K562 (cell line): ENCODE results near the gene BCO1.

Experiments
- EP300 ChIP-seq: IDR thresholded peaks from 2 replicates; pipeline ENCODE4 v1.6.1; 2012; ENCODE audit warnings: low read length, improper control_type of control experiment
- KLF16 ChIP-seq: IDR thresholded peaks from 2 replicates; pipeline ENCODE4 v1.6.1; 2016; ENCODE audit warnings: antibody characterized with exemption
- PHF20 ChIP-seq: fragments of 450-650 bp; IDR thresholded peaks from 2 replicates; pipeline ENCODE4 v1.6.1; 2018; ENCODE audit not compliant: partially characterized antibody
- POLR2AphosphoS5 ChIP-seq: IDR thresholded peaks from 2 replicates; pipeline ENCODE4 v1.6.1; 2011; ENCODE audit warnings: mild to moderate bottlenecking, low read depth, low read length, moderate library complexity; ENCODE audit not compliant: control insufficient read depth, insufficient read depth
- SMARCA4 ChIP-seq: fragments of 450-650 bp; IDR thresholded peaks from 2 replicates; pipeline ENCODE4 v1.6.1; 2016
- TCF7L2 ChIP-seq: fragments of 150-350 bp; IDR thresholded peaks from 2 replicates; pipeline ENCODE4 v1.6.1; 2016; ENCODE audit warnings: low read depth, mild to moderate bottlenecking, low read length, moderate library complexity
- ZNF586 ChIP-seq: fragments of 450-650 bp; formaldehyde crosslinking; conservative IDR thresholded peaks from 2 replicates; pipeline ENCODE4 v1.4.0; 2020; ENCODE audit warnings: mild to moderate bottlenecking, moderate library complexity
- TF ChIP-seq, protein P1 (sequence below): sonication (generic); formaldehyde crosslinking; IDR thresholded peaks from 2 replicates; pipeline ENCODE4 v1.8.1; 2022; ENCODE audit warnings: missing genetic modification reagents
- TF ChIP-seq, protein P2 (sequence below): sonication (generic); formaldehyde crosslinking; IDR thresholded peaks from 2 replicates; pipeline ENCODE4 v1.9.0; 2022; ENCODE audit warnings: mild to moderate bottlenecking, missing genetic modification reagents
- TF ChIP-seq, protein P3 (sequence below), 2 experiments: fragments of 450-650 bp in 1 of 2; sonication (generic) in 1 of 2; formaldehyde crosslinking in 1 of 2; IDR thresholded peaks in 1 of 2; conservative IDR thresholded peaks in 1 of 2; 2 replicates each; pipeline versions ENCODE4 v1.6.1 to v1.8.1; 2016 to 2023; ENCODE audit warnings: mild to moderate bottlenecking in 2 of 2, moderate library complexity in 2 of 2, inconsistent platforms in 1 of 2, missing genetic modification reagents in 1 of 2

DNA sequence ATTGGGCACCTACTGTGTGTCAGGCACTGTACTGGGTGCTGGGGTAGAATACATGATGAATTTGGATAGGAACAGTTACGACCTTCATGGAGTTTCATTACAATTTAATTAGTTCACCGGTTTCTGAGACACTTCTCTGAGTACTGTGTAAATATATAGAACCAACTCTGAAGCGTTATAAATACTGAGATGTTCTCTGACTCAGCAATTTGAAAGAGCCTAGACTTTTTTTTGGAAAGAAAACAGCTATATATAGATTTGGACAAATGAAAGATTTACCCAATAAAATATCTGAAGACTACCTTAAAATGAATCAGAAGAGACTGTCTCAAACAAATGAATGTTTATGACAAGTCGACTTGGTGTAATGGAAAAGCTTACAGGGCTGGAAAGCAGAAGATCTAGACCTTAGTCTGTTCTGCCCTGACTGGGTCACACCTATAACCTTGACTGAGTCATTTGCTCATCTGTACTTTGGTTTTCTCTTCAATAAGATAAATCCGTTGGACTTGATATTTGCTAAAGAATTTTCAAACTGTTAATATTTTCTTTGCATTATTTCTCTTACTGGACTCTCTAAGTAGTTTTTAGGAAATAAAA, 71.7 kb downstream of the BCO1 start:
- TF ChIP-seq, protein P1, sequence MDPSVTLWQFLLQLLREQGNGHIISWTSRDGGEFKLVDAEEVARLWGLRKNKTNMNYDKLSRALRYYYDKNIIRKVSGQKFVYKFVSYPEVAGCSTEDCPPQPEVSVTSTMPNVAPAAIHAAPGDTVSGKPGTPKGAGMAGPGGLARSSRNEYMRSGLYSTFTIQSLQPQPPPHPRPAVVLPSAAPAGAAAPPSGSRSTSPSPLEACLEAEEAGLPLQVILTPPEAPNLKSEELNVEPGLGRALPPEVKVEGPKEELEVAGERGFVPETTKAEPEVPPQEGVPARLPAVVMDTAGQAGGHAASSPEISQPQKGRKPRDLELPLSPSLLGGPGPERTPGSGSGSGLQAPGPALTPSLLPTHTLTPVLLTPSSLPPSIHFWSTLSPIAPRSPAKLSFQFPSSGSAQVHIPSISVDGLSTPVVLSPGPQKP, result no peak
- TF ChIP-seq TCF7L2, result no peak
- TF ChIP-seq, protein P2, sequence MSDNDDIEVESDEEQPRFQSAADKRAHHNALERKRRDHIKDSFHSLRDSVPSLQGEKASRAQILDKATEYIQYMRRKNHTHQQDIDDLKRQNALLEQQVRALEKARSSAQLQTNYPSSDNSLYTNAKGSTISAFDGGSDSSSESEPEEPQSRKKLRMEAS (CRISPR knock-in tag), result no peak
- TF ChIP-seq EP300, result no peak
- TF ChIP-seq KLF16, result no peak
- TF ChIP-seq, protein P3, sequence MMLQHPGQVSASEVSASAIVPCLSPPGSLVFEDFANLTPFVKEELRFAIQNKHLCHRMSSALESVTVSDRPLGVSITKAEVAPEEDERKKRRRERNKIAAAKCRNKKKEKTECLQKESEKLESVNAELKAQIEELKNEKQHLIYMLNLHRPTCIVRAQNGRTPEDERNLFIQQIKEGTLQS (IDR thresholded peaks at IDR 0.05), result no peak
- TF ChIP-seq, protein P3 (CRISPR knock-in tag; conservative IDR thresholded peaks at IDR 0.05), result no peak
- TF ChIP-seq ZNF586, result no peak
- no peak for TF ChIP-seq PHF20
- no peak for TF ChIP-seq POLR2AphosphoS5
- no peak for TF ChIP-seq SMARCA4
